Natural killer cell (primary cell): ENCODE data around the gene PSMD13. TPM values are rescaled to one million over a fixed set of nuclear protein-coding genes. Genes with fewer than 3 reads are reported as not detected.

Experiments used
- ATAC-seq, 3 donors: fragments of 150-1000 bp in 2 of 3; fragments of 200-7000 bp in 1 of 3; cut with Tn5 transposase; 1 replicate in 1 of 3; 2 replicates in 2 of 3; pipeline ENCODE4 v1.10.0; 2021; ENCODE audit warnings: mild to moderate bottlenecking in 2 of 3, moderate library complexity in 2 of 3
- DNase-seq, 2 donors: peaks; one replicate each; pipeline versions ENCODE4 v3.0.0 to v3.0.0-alpha.2; 2013 to 2021; ENCODE audit warnings: mixed read lengths in 1 of 2
- H3K27ac ChIP-seq: one replicate; pipeline ENCODE4 v1.5.1; 2013; ENCODE audit warnings: mild to moderate bottlenecking, low read length
- H3K27me3 ChIP-seq: one replicate; pipeline ENCODE4 v1.6.1; 2013; ENCODE audit warnings: low read length; ENCODE audit not compliant: control insufficient read depth, insufficient read depth
- H3K36me3 ChIP-seq: one replicate; pipeline ENCODE4 v1.6.1; 2013; ENCODE audit warnings: low read length; ENCODE audit not compliant: control insufficient read depth, insufficient read depth
- H3K4me1 ChIP-seq: one replicate; pipeline ENCODE4 v1.6.1; 2013; ENCODE audit warnings: low read length; ENCODE audit not compliant: control insufficient read depth, insufficient read depth
- H3K4me3 ChIP-seq: one replicate; pipeline ENCODE4 v1.5.1; 2013; ENCODE audit warnings: low read length
- H3K9me3 ChIP-seq: one replicate; pipeline ENCODE4 v1.6.1; 2013; ENCODE audit warnings: low read length; ENCODE audit not compliant: control insufficient read depth, insufficient read depth
- H3K27ac Mint-ChIP-seq, 2 donors: one replicate each; pipeline ENCODE4 v1.8.0; 2022; ENCODE audit warnings: mild to moderate bottlenecking in 2 of 2, mixed read lengths in 2 of 2, moderate library complexity in 1 of 2
- H3K27me3 Mint-ChIP-seq, 2 donors: one replicate each; pipeline ENCODE4 v1.8.0; 2022; ENCODE audit warnings: low read depth in 2 of 2, mixed read lengths in 2 of 2
- H3K36me3 Mint-ChIP-seq: one replicate; pipeline ENCODE4 v1.8.0; 2022; ENCODE audit warnings: mixed read lengths
- H3K4me1 Mint-ChIP-seq, 2 donors: one replicate each; pipeline ENCODE4 v1.8.0; 2022; ENCODE audit warnings: mixed read lengths in 2 of 2
- H3K4me3 Mint-ChIP-seq: one replicate; pipeline ENCODE4 v1.8.0; 2022; ENCODE audit warnings: mild to moderate bottlenecking, moderate library complexity, mixed read lengths
- H3K9me3 Mint-ChIP-seq, 2 donors: one replicate each; pipeline ENCODE4 v1.8.0; 2022; ENCODE audit warnings: mixed read lengths in 2 of 2
- WGBS: methylation state at CpG from one replicate; pipeline ENCODE4 v1.1.7; 2013; ENCODE audit warnings: missing lambda C conversion rate; ENCODE audit not compliant: insufficient coverage; 5-methylcytosine and 5-hydroxymethylcytosine counted together
- intact Hi-C: fragments of 100-400 bp; cut with micrococcal nuclease; formaldehyde crosslinking; loops from one replicate; pipeline ENCODE4 v1.14.2; 2022
- total RNA-seq, 4 donors: library from RNA; stranded (reverse); fragments of 120-200 nt in 1 of 4; gene quantifications; one replicate each; pipeline versions ENCODE4 v1.2.3 to v1.2.4, GENCODE V29; 2013 to 2022
- TF ChIP-seq, protein P1 (sequence below): fragments of 200-600 bp; IDR thresholded peaks from one replicate; pipeline ENCODE4 v1.8.0; 2022; ENCODE audit warnings: antibody characterized with exemption

The PSMD13 gene
- total RNA-seq, 3 donors from 2014 or later (not counting 1 experiment from before 2014, with no cell fraction given), result 94.6 to 111 (median 104) TPM

GRCh38 chr11:208917-209260, 27.9 kb upstream of the PSMD13 start:
- Histone ChIP-seq H3K4me3 (peak overlapping the region; percentile 66), H3K9me3 (no peaks in the 10 kb centered on the region), H3K36me3 (peaks cover 57% of the 10 kb centered on the region), H3K27ac (peak overlapping the region; percentile 94), H3K27me3 (no peaks in the 10 kb centered on the region), H3K4me1 (peaks cover 50% of the 10 kb centered on the region)
- no peaks in the 10 kb centered on the region for H3K27me3 Mint-ChIP-seq
- DNase-seq (no peak), ATAC-seq (peak in 2 of 3 donors; percentile 1)
- H3K4me1 Mint-ChIP-seq, result peaks cover 27 to 51% of the 10 kb centered on the region in 2 donors
- under 1% methylated on average over 26 of the region's 26 CpGs for WGBS
- intact Hi-C loops, result loop anchor here (5.0 kb wide), 2 partner anchors 148 to 208 kb away; no protein-coding TSS in a partner anchor
- peak overlapping the region; percentile 97 for H3K4me3 Mint-ChIP-seq
- no peaks in the 10 kb centered on the region for H3K36me3 Mint-ChIP-seq
- TF ChIP-seq, protein P1, sequence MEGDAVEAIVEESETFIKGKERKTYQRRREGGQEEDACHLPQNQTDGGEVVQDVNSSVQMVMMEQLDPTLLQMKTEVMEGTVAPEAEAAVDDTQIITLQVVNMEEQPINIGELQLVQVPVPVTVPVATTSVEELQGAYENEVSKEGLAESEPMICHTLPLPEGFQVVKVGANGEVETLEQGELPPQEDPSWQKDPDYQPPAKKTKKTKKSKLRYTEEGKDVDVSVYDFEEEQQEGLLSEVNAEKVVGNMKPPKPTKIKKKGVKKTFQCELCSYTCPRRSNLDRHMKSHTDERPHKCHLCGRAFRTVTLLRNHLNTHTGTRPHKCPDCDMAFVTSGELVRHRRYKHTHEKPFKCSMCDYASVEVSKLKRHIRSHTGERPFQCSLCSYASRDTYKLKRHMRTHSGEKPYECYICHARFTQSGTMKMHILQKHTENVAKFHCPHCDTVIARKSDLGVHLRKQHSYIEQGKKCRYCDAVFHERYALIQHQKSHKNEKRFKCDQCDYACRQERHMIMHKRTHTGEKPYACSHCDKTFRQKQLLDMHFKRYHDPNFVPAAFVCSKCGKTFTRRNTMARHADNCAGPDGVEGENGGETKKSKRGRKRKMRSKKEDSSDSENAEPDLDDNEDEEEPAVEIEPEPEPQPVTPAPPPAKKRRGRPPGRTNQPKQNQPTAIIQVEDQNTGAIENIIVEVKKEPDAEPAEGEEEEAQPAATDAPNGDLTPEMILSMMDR, result no peak
- no peaks in the 10 kb centered on the region for H3K9me3 Mint-ChIP-seq
- peak overlapping the region; percentile 99 for H3K27ac Mint-ChIP-seq

DNA sequence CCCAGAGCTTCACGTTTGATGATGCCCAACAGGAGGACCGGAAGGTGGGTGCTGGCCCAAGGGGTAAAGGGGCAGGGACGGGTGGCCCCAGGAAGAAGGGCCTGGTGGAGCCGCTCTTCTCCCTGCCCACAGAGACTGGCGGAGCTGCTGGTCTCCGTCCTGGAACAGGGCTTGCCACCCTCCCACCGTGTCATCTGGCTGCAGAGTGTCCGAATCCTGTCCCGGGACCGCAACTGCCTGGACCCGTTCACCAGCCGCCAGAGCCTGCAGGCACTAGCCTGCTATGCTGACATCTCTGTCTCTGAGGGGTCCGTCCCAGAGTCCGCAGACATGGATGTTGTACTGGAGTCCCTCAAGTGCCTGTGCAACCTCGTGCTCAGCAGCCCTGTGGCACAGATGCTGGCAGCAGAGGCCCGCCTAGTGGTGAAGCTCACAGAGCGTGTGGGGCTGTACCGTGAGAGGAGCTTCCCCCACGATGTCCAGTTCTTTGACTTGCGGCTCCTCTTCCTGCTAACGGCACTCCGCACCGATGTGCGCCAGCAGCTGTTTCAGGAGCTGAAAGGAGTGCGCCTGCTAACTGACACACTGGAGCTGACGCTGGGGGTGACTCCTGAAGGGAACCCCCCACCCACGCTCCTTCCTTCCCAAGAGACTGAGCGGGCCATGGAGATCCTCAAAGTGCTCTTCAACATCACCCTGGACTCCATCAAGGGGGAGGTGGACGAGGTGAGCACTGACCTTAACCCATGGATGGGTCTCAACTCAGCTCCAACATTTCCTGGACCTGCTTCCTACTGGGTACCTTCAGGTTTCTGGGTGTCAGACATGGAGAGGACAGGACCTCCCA, 27.3 kb upstream of the PSMD13 start:
- no peaks in the 10 kb centered on the region for H3K36me3 Mint-ChIP-seq
- no peaks in the 10 kb centered on the region for H3K9me3 ChIP-seq
- intact Hi-C loops, result loop anchor here (5.0 kb wide), 2 partner anchors 148 to 208 kb away; no protein-coding TSS in a partner anchor
- H3K27me3 ChIP-seq, result no peaks in the 10 kb centered on the region
- H3K4me3 Mint-ChIP-seq, result peak overlapping the region; percentile 97
- 71% methylated on average over 29 of the region's 29 CpGs for WGBS
- ATAC-seq (no peak), DNase-seq (no peak)
- H3K27ac Mint-ChIP-seq, result peak overlapping the region; percentile 99
- H3K4me3 ChIP-seq, result peak overlapping the region; percentile 66
- no peaks in the 10 kb centered on the region for H3K27me3 Mint-ChIP-seq
- H3K4me1 Mint-ChIP-seq, result peaks cover 25 to 49% of the 10 kb centered on the region in 2 donors
- no peaks in the 10 kb centered on the region for H3K9me3 Mint-ChIP-seq
- H3K36me3 ChIP-seq, result peaks cover 59% of the 10 kb centered on the region
- peaks cover 49% of the 10 kb centered on the region for H3K4me1 ChIP-seq
- peak overlapping the region; percentile 94 for H3K27ac ChIP-seq
- TF ChIP-seq, protein P1, result no peak

DNA sequence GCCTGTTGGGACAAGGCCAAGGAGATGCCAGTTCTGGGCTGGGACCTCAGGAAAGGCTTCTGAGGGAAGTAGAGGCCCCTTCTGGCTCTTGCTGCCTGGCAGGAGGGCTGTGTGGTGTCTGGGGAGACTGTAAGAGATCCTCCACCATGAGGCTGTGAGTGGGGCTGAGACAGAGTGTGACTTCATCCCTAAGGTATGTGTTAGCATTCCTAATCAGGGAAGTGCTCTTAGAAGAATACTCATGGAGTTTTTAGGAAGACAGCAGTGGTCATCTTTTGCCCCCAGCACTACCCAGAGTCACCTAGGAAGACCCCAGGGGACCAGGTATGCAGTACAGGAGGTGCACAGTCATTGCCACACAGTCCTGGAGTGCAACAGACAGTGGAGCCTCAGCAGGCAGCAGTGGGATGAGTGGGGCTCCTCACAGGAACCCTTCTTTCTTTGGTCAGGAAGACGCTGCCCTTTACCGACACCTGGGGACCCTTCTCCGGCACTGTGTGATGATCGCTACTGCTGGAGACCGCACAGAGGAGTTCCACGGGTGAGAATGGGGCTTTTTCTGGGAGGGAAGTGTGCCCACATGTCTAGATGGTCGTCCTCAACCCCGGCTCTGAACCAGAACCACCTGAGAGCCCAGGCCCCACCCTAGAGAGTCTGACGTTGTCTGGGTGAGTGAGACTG, 26.5 kb upstream of the PSMD13 start:
- TF ChIP-seq, protein P1, result no peak
- intact Hi-C loops, result no loop called here

More for the DNA sequence above, 26.5 kb upstream of the PSMD13 start:
- Histone ChIP-seq H3K4me3 (no peak overlapping the region), H3K36me3 (peaks cover 59% of the 10 kb centered on the region), H3K9me3 (no peaks in the 10 kb centered on the region), H3K27ac (no peak overlapping the region), H3K4me1 (peaks cover 41% of the 10 kb centered on the region), H3K27me3 (no peaks in the 10 kb centered on the region)
- Mint-ChIP-seq H3K36me3 (no peaks in the 10 kb centered on the region), H3K9me3 (no peaks in the 10 kb centered on the region), H3K4me1 (peaks cover 25 to 49% of the 10 kb centered on the region in 2 donors), H3K4me3 (peak overlapping the region; percentile 97), H3K27me3 (no peaks in the 10 kb centered on the region), H3K27ac (peak overlapping the region in 1 of 2 donors; percentile 23)
- DNase-seq, result no peak
- ATAC-seq, result no peak
- 93% methylated on average over 9 of the region's 9 CpGs for WGBS
